Activated effector memory CD4-positive, alpha-beta T cell treated with anti-CD3 and anti-CD28 coated beads, Interleukin-2, amount 50 U/mL, for 16 hours (primary cell): ENCODE measurements around the gene HABP2.

ENCODE experiments used
- DNase-seq: peaks from one replicate; pipeline ENCODE4 v3.0.0-alpha.2; 2020

Gene HABP2

DNA sequence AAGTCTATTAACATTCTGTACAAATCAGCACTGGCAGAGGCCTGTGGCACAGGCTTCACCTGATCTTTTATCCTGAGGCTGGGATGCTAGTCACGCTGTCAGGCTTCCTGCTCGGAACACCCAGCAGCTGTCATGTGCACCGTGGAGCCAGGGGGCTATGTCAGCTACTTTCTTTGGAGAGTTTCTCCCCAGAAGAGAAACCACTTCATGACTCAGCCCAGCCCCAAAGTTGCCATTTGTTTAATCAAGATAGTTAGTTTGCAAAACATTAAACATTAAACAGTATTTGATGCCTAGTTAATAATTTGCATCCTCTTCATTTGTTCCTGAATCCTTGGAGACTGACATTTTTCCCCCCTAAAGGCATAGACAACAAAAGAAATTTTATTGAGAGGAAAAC, at the start of gene HABP2:
Gene HABP2, plus strand, starts transcription at position 353 of the 400 bp plus-strand sequence. CDS start 69 bp downstream, outside the sequence.
- DNase-seq: no peak

DNA sequence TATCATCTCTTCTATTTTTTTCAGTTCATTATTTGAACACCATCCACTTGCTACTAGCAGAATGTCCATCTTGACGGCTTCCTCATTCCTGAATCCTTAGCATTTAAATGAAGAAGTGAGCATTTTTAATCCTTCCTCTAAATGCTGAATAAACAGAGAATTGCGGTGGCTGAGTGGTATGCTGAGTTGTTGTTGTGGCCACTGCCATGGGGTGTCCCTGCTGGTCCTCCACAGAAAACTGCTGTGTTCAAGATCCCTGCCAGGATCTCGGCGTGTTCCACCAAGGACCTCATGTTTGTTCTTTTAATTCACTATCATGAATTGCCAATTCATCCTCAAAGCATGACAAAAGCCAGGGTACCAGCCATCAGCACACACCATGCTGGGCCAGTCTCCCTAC, 48.9 kb upstream of the HABP2 start:
- no peak for DNase-seq

GRCh38 chr10:113504423-113504822, 48.4 kb upstream of the HABP2 start:
- no peak for DNase-seq

DNA sequence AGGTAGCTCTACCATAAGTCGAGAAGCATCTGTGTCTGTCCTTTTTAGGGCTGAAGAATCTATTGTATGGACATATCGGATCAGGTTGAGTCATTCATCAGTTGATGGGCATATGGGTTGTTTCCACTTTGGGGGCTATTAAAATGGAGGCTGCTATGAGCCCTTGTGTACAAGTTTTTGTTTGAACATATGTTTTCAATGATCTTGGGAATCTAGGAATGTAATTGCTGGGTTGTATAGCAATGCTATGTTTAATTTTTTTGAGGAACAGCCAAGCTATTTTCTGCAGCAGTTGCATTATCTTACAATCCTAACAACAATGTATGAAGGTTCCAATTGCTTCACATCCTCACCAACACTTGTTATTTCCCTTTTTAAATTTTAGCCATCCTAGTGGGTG, 46.4 kb upstream of the HABP2 start:
- no peak for DNase-seq

DNA sequence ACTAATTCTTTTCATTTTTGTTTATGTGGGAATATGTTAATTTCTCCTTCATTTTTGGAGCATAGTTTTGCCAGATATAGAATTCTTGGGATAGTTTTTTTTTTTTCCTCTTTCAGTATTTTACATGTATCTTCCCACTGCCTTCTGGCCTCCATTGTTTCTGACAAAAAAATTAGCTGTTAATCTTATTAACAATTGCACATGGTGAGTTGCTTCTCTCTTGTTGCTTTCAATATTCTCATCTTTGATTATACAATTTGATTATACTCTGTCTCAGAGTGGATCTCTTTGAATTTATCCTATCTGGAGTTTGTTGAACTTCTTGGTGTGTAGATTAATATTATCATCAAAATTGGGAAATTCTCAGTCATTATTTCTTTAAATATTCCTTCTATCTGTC, 41.4 kb upstream of the HABP2 start:
- no peak for DNase-seq

DNA sequence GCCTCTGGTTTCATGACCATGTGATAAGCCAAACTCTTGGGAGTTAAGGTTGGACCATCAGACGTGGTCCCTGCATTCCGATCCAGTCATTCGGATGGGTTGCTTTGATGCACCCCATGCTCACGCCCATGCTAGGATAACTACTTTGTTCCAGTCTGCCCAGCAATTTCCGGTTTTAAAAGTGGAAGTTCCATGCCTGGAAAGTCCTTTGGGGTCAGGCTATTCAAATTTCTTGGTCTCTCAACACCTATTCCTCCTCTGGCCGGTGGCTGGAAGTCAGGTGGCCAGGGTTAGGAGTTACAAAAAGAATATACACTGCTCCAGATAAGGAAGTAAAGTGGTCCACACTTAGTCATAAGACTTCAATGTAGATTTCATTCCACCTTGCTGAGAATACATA, 37.7 kb upstream of the HABP2 start:
- no peak for DNase-seq

DNA sequence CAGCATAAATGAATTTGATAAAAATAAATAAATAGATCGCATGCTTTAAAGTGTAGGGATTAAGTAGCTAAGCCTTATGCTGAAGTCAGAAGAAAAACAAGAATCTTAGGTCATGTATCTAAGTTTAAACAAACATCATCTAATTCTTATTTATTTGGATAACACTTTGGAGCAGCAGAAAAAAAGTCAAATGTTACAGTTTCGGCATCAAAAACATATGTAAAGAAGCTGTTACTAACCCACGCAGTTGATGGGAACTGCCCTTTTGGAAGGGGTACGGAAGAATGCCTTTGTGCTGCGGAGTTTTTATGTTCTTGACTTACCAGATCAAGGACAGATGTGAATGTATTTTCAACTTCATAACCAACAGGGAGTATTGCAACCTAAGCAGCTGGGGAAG, 37.3 kb upstream of the HABP2 start:
- no peak for DNase-seq

DNA sequence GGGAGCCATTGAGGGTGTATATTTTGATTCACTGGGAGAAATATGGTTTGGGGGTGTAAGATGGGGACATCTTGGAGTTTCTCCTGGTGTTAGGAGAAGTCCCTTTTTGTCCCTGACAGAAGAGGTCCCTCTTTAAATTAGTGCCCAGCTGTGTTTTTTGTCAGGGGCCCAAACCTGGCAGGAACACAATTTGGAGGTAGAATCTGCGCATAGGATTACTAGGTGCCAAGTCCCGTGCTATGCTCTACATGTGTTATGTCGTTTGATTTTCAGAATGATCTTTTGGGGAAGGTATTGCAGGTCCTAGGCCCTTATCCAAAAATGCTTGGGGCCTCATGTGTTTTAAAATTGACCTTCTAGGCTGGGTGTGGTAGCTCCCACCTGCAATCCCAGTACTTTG, 36.8 kb upstream of the HABP2 start:
- DNase-seq: no peak

- no peak for DNase-seq
These were observed 35.5 kb upstream of the HABP2 start for GRCh38 chr10:113517165-113517900.

DNA sequence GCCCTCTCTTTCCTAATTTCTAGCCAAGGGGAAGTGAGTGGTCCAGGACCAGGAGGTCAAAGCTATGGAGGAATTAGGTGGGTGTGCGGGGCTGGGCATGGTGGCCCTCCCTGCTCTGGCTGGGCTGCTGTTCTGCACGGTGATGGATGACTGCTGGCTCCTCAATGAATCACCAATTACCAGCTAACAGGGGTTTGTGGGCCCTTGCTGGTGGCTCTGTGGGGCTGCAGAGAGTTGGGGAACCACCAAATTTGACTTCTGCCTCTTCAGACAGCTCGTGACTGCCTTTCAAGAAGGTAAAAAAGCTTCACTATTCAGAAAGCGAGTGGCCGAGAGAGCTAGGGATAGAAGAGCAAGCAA, 35.0 kb upstream of the HABP2 start:
- DNase-seq: no peak

- DNase-seq: no peak
These were observed 34.4 kb upstream of the HABP2 start for GRCh38 chr10:113518415-113518814.

DNA sequence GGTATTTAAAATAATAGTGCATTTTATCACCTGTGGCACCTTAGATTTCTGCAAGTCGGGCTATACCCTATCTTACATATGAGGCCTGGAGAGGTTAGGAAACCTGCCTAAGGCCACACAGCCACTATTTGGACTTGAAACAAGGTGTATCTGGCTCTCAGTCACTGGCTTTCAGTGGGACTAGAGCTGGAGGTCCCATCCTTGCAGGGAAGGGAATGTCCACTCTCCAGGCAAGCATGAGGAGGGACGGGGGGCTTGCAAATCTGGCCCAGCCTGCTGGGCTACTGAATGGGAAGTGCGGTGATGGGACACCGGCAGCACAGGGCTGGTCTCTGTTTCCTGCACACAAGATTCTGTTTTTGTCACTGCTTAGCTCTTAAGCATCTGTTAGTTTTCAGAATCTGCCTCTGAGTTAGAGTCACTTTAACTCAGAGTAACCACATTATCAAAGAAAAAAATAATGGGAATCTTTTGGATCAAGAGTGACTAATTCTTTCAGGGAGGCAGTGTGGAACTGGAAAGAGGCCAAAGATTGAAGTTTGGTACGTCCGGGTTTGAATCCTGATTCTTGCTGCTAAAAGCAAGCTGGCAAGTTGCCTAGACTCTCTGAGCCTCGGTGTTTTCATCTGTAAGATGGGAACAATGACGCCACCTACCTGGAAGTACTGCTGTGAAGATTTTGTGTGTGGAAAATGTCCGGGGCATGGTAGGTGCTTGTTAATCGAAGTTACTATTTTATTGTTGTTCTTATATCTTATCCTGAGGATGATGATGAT, 33.8 kb upstream of the HABP2 start:
- no peak for DNase-seq

- DNase-seq: no peak
These were observed 33.2 kb upstream of the HABP2 start for GRCh38 chr10:113519681-113520115.

GRCh38 chr10:113520261-113520660, 32.6 kb upstream of the HABP2 start:
- DNase-seq: no peak

DNA sequence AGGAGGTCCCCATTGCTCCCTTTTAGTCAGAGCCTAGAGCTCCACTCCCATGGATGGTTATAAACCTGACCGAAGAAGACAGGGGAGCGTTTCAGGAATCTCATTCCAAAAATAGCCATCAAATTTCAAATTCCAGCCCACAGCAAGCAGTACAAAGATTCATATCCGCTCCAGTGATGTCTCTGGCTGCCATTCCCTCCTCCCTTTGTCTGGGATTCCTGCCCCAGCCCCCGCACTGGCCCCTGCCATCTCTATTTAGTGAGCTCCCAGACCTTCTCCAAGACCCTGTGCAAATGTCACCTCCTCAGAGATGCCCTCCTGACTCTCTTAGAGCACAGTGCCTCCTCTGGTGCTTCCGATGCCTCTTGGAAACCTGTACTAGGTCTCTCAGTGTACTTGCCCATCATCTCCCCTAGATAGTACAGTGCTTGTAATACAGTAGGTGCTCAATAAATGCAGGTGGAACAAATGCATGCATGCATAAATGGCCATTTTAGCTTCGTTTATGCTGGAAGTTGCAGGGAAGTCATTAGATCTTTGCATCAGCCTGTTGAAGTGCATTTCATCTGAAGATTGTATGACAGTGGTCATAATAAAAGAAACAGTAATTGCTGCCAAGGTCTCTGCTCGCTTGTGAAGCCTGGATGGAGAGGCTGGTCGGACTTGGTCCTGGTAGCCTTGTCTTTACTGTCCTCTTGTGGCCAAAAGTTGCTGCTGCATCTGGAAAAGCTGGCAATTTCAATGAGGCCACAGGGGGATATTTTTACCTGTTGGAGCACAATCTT, 32.0 kb upstream of the HABP2 start:
- DNase-seq: no peak

GRCh38 chr10:113521475-113521795, 31.4 kb upstream of the HABP2 start:
- DNase-seq: no peak

- DNase-seq: no peak
These were observed 30.4 kb upstream of the HABP2 start for GRCh38 chr10:113522460-113522859.

GRCh38 chr10:113523071-113523470, 29.8 kb upstream of the HABP2 start:
- no peak for DNase-seq

- no peak for DNase-seq
These were observed 29.2 kb upstream of the HABP2 start for GRCh38 chr10:113523628-113524027.

GRCh38 chr10:113524120-113524519, 28.7 kb upstream of the HABP2 start:
- DNase-seq: no peak

DNA sequence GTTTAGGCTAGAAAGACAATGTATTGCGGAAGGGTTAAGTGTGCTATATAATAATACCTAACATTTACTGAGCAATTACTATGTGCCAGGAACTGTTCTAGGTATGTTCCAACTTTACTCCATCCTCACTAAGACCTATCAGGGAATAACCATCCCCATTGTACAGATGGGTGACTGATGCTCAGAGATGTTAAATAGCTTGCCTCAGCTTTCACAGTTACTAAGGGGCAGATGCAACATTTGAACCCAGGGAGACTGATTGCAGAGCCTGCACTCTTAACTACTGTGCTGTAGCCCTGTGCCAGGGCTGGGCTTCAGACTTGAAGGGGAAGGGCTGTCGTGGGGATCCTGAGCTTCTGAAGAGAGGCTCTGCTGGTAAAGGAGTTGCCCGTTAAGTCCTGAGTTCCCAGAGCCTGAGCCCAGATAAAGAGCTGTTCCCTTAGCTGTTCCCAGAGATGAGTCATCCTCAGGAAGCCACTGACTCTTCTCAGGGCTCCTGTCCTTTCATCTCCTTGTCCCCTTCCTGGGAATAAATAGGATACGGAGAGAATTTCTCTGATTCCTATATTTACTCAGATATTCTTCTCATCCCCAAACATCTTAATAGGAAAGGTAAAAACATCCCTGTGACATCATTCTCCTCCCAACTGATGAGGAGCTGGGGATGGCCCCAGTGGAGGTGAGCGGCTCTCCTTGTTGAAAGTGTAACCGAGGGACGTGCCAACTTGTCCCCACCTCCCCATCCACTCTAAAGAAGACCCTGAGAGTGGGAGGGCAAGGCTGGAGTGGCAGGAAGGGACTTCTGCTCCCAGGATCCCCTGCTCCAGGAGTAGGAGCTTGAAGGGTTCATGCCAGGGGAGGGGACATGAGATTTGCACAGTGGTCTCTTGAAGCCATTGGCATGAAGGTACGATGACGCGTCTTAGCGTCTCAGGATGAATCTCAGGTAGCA, 28.0 kb upstream of the HABP2 start:
- DNase-seq: no peak

- DNase-seq: no peak
These were observed 27.1 kb upstream of the HABP2 start for GRCh38 chr10:113525713-113526112.
